ENCODE data around the gene RSKR.

The RSKR gene

DNA sequence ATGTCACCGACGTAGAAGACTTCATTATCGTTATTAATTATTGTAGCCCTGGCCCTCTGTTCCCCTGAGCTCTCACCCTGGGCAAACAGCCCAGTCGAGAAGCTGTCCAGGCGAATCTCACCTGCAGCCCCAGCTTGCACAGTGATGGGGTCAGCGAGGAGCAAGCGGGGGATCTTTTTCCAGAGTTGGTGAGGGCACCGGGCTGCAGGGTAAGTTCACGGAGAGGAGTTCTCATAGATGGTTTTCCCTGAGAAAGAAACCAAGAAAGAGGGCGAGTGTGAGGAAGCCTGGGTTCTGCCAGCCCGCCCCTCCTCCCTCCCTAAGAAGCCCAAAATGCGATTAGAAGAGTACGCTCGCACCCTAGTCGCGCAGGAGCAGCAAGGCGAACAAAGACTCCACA, 15.6 kb downstream of the RSKR start:
- no peaks in the 10 kb centered on the region for H3K9me2 ChIP-seq (replicated peaks; ENCODE audit: control insufficient read depth, low read length)
- H3K27me3 ChIP-seq (ENCODE audit: control insufficient read depth, low read length), result no peaks in the 10 kb centered on the region
- peak overlapping the region; percentile 78 for H3K27ac ChIP-seq (ENCODE audit: low read depth, low read length)
- peaks cover 15% of the 10 kb centered on the region for H3F3A ChIP-seq (ENCODE audit: control insufficient read depth, insufficient read depth)
- peak overlapping the region; percentile 89 for H3K4me2 ChIP-seq (ENCODE audit: low read length)
- H3K4me1 ChIP-seq (ENCODE audit: control insufficient read depth, low read length), result peaks cover 24% of the 10 kb centered on the region
- H3K36me3 ChIP-seq (ENCODE audit: control insufficient read depth, low read length), result peaks cover 34% of the 10 kb centered on the region
- no peak for TF ChIP-seq EZH2phosphoT487 (IDR thresholded peaks at IDR 0.05; ENCODE audit: borderline replicate concordance, low read length)
- no peaks in the 10 kb centered on the region for H4K20me1 ChIP-seq (ENCODE audit: control insufficient read depth, insufficient read depth, low read depth, low read length)
- H3K9me3 ChIP-seq (ENCODE audit: control insufficient read depth, insufficient read depth, low read length), result no peaks in the 10 kb centered on the region
- H3K79me2 ChIP-seq (ENCODE audit: control insufficient read depth, low read length), result peaks cover 43% of the 10 kb centered on the region
- H3K4me3 ChIP-seq (ENCODE audit: low read length), result peak overlapping the region; percentile 100

DNA sequence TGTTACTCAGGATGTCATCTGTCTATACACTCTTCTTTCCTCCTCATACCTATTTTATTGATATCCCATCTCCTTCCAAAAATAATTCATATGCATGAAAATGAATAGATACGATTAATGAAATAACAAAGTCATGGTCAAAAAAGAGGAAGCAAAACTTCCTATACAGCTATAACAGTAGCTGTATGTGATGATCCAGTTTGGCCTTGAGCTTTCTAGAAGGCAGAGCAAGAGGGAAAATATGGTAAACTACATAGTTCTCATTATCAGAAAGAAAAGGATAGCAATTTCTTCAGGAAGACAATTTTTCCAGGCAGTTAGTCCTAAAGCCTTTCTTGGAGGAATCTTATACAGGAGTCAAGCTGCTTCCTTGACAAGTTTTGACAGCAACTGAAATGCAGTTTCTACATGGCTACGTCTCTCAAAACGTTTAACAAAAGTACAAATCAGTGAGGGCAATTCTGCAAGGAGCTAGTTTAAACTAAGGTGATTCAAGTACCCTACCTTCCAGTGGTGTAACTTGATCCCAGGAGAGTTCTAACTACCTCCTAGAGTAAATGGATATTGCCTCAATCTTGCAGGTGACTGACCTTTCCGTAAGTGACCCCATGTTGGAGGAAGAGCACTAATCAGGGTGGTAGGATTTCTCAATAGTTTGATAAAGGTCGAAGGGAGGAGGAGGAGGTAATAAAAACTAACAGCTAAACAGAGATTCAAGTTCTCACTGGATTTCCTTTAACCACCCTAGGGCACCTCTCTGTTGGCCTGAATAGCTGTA, 16.2 kb downstream of the RSKR start:
- H3K27ac ChIP-seq (ENCODE audit: low read depth, low read length), result peak overlapping the region; percentile 78
- H3K79me2 ChIP-seq (ENCODE audit: control insufficient read depth, low read length), result peaks cover 49% of the 10 kb centered on the region

DNA sequence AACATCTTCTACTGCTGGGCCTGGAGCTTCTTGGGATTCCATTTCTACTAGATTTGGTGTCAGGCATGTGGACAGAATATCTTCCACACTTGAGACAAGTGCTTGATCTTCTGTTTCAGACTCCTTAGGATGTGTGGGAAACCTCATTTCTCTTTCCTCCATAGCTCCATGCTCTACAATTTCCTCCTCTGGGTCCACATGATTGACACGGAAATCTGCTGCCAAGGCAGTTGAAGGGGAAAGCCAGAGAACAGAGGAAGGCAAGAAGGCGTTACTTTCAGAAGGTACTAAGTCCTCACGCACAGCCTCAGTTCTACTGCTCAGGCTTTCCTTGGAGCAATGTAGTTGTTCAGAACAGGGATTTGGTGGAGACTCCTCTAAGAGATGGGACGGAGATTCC, 21.7 kb downstream of the RSKR start:
- no peak overlapping the region for H3K27ac ChIP-seq (ENCODE audit: low read depth, low read length)
- H3K4me1 ChIP-seq (ENCODE audit: control insufficient read depth, low read length), result peaks cover 2% of the 10 kb centered on the region
- H3F3A ChIP-seq (ENCODE audit: control insufficient read depth, insufficient read depth), result no peaks in the 10 kb centered on the region
- H4K20me1 ChIP-seq (ENCODE audit: control insufficient read depth, insufficient read depth, low read depth, low read length), result 0 out of 2 replicates have a peak, but pooled peaks cover 5% of the 10 kb centered on the region
- H3K36me3 ChIP-seq (ENCODE audit: control insufficient read depth, low read length), result peaks cover 74% of the 10 kb centered on the region
- peaks cover 67% of the 10 kb centered on the region for H3K79me2 ChIP-seq (ENCODE audit: control insufficient read depth, low read length)
- H3K4me2 ChIP-seq (ENCODE audit: low read length), result no peak overlapping the region
- H3K4me3 ChIP-seq (ENCODE audit: low read length), result no peak overlapping the region
- H3K9me3 ChIP-seq (ENCODE audit: control insufficient read depth, insufficient read depth, low read length), result no peaks in the 10 kb centered on the region
- no peak for TF ChIP-seq EZH2phosphoT487 (IDR thresholded peaks at IDR 0.05; ENCODE audit: borderline replicate concordance, low read length)
- TF ChIP-seq, protein P1, sequence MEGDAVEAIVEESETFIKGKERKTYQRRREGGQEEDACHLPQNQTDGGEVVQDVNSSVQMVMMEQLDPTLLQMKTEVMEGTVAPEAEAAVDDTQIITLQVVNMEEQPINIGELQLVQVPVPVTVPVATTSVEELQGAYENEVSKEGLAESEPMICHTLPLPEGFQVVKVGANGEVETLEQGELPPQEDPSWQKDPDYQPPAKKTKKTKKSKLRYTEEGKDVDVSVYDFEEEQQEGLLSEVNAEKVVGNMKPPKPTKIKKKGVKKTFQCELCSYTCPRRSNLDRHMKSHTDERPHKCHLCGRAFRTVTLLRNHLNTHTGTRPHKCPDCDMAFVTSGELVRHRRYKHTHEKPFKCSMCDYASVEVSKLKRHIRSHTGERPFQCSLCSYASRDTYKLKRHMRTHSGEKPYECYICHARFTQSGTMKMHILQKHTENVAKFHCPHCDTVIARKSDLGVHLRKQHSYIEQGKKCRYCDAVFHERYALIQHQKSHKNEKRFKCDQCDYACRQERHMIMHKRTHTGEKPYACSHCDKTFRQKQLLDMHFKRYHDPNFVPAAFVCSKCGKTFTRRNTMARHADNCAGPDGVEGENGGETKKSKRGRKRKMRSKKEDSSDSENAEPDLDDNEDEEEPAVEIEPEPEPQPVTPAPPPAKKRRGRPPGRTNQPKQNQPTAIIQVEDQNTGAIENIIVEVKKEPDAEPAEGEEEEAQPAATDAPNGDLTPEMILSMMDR (IDR thresholded peaks at IDR 0.05; ENCODE audit: low read depth, low read length, poor library complexity, severe bottlenecking), result no peak
- no peaks in the 10 kb centered on the region for H3K27me3 ChIP-seq (ENCODE audit: control insufficient read depth, low read length)
- H3K9me2 ChIP-seq (replicated peaks; ENCODE audit: control insufficient read depth, low read length), result no peaks in the 10 kb centered on the region

More for the DNA sequence above, 16.2 kb downstream of the RSKR start:
- TF ChIP-seq EZH2phosphoT487 (IDR thresholded peaks at IDR 0.05; ENCODE audit: borderline replicate concordance, low read length), result no peak
- TF ChIP-seq, protein P1 (IDR thresholded peaks at IDR 0.05; ENCODE audit: low read depth, low read length, poor library complexity, severe bottlenecking), result no peak
- Histone ChIP-seq H3K9me3 (ENCODE audit: control insufficient read depth, insufficient read depth, low read length) (no peaks in the 10 kb centered on the region), H3K4me3 (ENCODE audit: low read length) (peak overlapping the region; percentile 100), H3K36me3 (ENCODE audit: control insufficient read depth, low read length) (peaks cover 40% of the 10 kb centered on the region), H3F3A (ENCODE audit: control insufficient read depth, insufficient read depth) (peaks cover 15% of the 10 kb centered on the region), H3K9me2 (replicated peaks; ENCODE audit: control insufficient read depth, low read length) (no peaks in the 10 kb centered on the region), H3K27me3 (ENCODE audit: control insufficient read depth, low read length) (no peaks in the 10 kb centered on the region), H4K20me1 (ENCODE audit: control insufficient read depth, insufficient read depth, low read depth, low read length) (0 out of 2 replicates have a peak, but pooled peaks cover 5% of the 10 kb centered on the region), H3K4me1 (ENCODE audit: control insufficient read depth, low read length) (peaks cover 24% of the 10 kb centered on the region), H3K4me2 (ENCODE audit: low read length) (peak overlapping the region; percentile 89)

DNA sequence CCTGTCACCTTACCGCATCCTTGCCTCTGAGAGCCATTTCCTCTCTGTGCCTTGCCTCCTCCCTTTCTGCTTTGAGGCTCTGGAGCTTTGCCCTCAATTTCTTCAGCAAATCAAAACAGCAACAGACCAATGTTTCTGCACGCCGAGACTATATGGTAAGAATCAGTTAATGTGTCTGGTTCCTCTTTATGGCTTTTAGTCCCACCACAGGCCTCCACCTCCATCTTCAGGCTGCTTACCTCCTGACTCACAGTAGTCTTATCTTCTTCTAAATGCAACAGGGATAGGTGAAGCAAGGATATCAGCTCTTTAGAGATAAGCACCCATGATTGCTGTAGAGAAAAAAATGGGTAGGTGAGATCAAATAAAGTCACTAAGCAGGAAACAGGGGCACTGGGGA, 28.1 kb downstream of the RSKR start:
- Histone ChIP-seq H3K9me2 (replicated peaks; ENCODE audit: control insufficient read depth, low read length) (no peaks in the 10 kb centered on the region), H3K27ac (ENCODE audit: low read depth, low read length) (no peak overlapping the region), H3K4me3 (ENCODE audit: low read length) (no peak overlapping the region), H3K4me1 (ENCODE audit: control insufficient read depth, low read length) (no peaks in the 10 kb centered on the region), H3K36me3 (ENCODE audit: control insufficient read depth, low read length) (peaks cover 89% of the 10 kb centered on the region), H4K20me1 (ENCODE audit: control insufficient read depth, insufficient read depth, low read depth, low read length) (no peaks in the 10 kb centered on the region), H3K4me2 (ENCODE audit: low read length) (no peak overlapping the region), H3K27me3 (ENCODE audit: control insufficient read depth, low read length) (no peaks in the 10 kb centered on the region), H3K79me2 (ENCODE audit: control insufficient read depth, low read length) (peaks cover 16% of the 10 kb centered on the region; the same call in 1 of the 2 replicates), H3F3A (ENCODE audit: control insufficient read depth, insufficient read depth) (peaks cover 2% of the 10 kb centered on the region; the same call in 1 of the 2 replicates), H3K9me3 (ENCODE audit: control insufficient read depth, insufficient read depth, low read length) (no peaks in the 10 kb centered on the region)
- no peak for TF ChIP-seq EZH2phosphoT487 (IDR thresholded peaks at IDR 0.05; ENCODE audit: borderline replicate concordance, low read length)
- TF ChIP-seq, protein P1 (IDR thresholded peaks at IDR 0.05; ENCODE audit: low read depth, low read length, poor library complexity, severe bottlenecking), result no peak
